Hepatocyte (in vitro differentiated cells): Measurements from ENCODE around the gene PEMT.

Experiments used
- EZH2 ChIP-seq: fragments of 200-600 bp; sonication (generic); IDR thresholded peaks from 2 replicates; pipeline ENCODE4 v1.6.1; 2016; ENCODE audit warnings: antibody characterized with exemption, mild to moderate bottlenecking, borderline replicate concordance
- EZH2phosphoT487 ChIP-seq: fragments of 200-600 bp; sonication (generic); IDR thresholded peaks from one replicate; pipeline ENCODE4 v1.6.1; 2018; ENCODE audit warnings: antibody characterized with exemption, mild to moderate bottlenecking, low read depth, moderate library complexity; ENCODE audit not compliant: unreplicated experiment, severe bottlenecking
- TF ChIP-seq, protein P1 (sequence below): fragments of 200-600 bp; sonication (generic); IDR thresholded peaks from 2 replicates; pipeline ENCODE4 v1.5.1; 2016; ENCODE audit warnings: antibody characterized with exemption, mild to moderate bottlenecking; ENCODE audit not compliant: poor library complexity

DNA sequence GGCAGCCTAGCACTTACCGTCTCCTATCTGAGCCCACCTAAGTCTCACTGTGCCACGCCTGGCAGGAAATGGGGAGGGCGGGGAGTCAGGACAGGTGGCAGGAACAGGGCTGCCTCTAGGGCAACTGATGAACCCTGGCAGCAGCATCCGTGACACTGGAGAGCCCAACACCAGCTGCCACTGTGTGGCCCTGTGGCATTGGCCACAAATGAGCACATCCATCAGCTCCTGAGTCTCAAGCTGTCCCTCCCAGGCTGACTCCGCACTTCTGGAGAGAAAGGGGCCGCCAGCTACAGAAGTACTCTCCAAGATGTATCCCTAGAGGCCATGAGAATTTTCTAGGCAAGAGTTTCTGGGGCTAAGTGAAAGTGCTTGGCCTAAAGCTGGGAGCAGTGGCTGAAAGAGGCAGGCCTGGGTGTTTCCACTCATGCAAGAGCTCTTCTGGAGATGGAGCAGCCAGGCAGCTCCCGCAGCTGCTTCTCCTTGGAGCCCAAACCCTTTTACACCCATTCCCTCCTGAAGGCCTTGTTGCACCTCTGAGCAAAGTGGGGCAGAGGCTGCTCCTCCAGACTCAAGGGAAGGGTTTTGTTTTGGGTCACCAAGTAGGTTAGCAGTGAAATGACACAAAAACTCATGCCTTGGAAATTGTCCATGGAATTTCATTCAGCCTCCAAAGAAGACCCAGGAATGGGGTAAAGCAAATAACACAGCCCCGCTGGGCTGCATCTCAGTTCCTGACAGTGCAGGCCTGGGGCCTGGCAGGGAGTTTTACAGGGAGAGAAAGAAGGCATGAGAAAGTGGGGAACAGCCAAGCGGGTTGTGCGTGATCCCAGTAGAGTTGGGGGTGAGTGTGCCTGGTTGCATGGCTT is 25.8 kb downstream of the PEMT start:
- TF ChIP-seq, protein P1, sequence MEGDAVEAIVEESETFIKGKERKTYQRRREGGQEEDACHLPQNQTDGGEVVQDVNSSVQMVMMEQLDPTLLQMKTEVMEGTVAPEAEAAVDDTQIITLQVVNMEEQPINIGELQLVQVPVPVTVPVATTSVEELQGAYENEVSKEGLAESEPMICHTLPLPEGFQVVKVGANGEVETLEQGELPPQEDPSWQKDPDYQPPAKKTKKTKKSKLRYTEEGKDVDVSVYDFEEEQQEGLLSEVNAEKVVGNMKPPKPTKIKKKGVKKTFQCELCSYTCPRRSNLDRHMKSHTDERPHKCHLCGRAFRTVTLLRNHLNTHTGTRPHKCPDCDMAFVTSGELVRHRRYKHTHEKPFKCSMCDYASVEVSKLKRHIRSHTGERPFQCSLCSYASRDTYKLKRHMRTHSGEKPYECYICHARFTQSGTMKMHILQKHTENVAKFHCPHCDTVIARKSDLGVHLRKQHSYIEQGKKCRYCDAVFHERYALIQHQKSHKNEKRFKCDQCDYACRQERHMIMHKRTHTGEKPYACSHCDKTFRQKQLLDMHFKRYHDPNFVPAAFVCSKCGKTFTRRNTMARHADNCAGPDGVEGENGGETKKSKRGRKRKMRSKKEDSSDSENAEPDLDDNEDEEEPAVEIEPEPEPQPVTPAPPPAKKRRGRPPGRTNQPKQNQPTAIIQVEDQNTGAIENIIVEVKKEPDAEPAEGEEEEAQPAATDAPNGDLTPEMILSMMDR = no peak
- TF ChIP-seq EZH2 (no peak), EZH2phosphoT487 (no peak)
